Loucy (cell line): ENCODE data around the gene TMEM108.

ENCODE experiments used
- CTCF ChIP-seq: fragments of 200-600 bp; sonication (generic); conservative IDR thresholded peaks from 2 replicates; pipeline ENCODE4 v1.5.1; 2014; ENCODE audit warnings: mild to moderate bottlenecking, antibody characterized with exemption, low read length
- EZH2phosphoT487 ChIP-seq: fragments of 200-600 bp; IDR thresholded peaks from 2 replicates; pipeline ENCODE4 v1.6.1; 2018; ENCODE audit warnings: antibody characterized with exemption, mild to moderate bottlenecking, moderate library complexity, borderline replicate concordance

GRCh38 chr3:133418361-133418760 lies 380.2 kb downstream of the TMEM108 start:
- TF ChIP-seq EZH2phosphoT487 (no peak), CTCF (no peak)
